Heart left ventricle (tissue), 16 donors: Measurements from ENCODE around the gene DFFB. TPM values are rescaled to one million over a fixed set of nuclear protein-coding genes. Genes with fewer than 3 reads are reported as not detected.

Experiments
- ATAC-seq, 4 donors: fragments of 200-7000 bp; cut with Tn5 transposase; one replicate each; pipeline ENCODE4 v1.9.1; 2020 to 2022; ENCODE audit warnings: moderate library complexity in 4 of 4, mild to moderate bottlenecking in 3 of 4, moderate number of reproducible peaks in 1 of 4
- DNase-seq, 5 donors: peaks; one replicate each; pipeline ENCODE4 v3.0.0-alpha.2; 2020
- H3K27ac ChIP-seq, 12 donors: fragments of 200-600 bp; sonication (generic) in 4 of 12; one replicate each; pipeline versions ENCODE4 v1.5.0 to v1.8.0; 2016 to 2022; ENCODE audit warnings: mild to moderate bottlenecking in 2 of 12
- H3K27me3 ChIP-seq, 9 donors: fragments of 200-600 bp; sonication (generic) in 2 of 9; one replicate each; pipeline versions ENCODE4 v1.5.1 to v1.8.0; 2016 to 2022; ENCODE audit warnings: mild to moderate bottlenecking in 3 of 9
- H3K36me3 ChIP-seq, 9 donors: fragments of 200-600 bp; sonication (generic) in 2 of 9; one replicate each; pipeline versions ENCODE4 v1.5.0 to v1.8.0; 2018 to 2022; ENCODE audit warnings: mild to moderate bottlenecking in 2 of 9
- H3K4me1 ChIP-seq, 12 donors: fragments of 200-600 bp; sonication (generic) in 4 of 12; one replicate each; pipeline versions ENCODE4 v1.5.0 to v1.8.0; 2016 to 2022; ENCODE audit warnings: mild to moderate bottlenecking in 3 of 12
- H3K4me3 ChIP-seq, 12 donors: fragments of 200-600 bp; sonication (generic) in 4 of 12; one replicate each; pipeline versions ENCODE4 v1.5.0 to v1.8.0; 2017 to 2022; ENCODE audit warnings: mild to moderate bottlenecking in 9 of 12, moderate library complexity in 4 of 12
- H3K9me3 ChIP-seq, 12 donors: fragments of 200-600 bp; sonication (generic) in 4 of 12; one replicate each; pipeline versions ENCODE4 v1.5.0 to v1.8.0; 2016 to 2022; ENCODE audit warnings: mild to moderate bottlenecking in 1 of 12
- POLR2A ChIP-seq, 2 donors: fragments of 450-650 bp; IDR thresholded peaks; one replicate each; pipeline ENCODE4 v1.6.1; 2017; ENCODE audit warnings: antibody characterized with exemption in 2 of 2, mild to moderate bottlenecking in 2 of 2, moderate library complexity in 2 of 2
- WGBS, 4 donors: extraction: QIAGEN DNeasy Blood & Tissue Kit in 2 of 4; methylation state at CpG; one replicate each; pipeline versions ENCODE4 v1.1.5 to v1.1.7; 2013 to 2018; 5-methylcytosine and 5-hydroxymethylcytosine counted together
- intact Hi-C, 10 donors: fragments of 100-400 bp; cut with DNase I; formaldehyde crosslinking; loops; one replicate each; pipeline versions ENCODE4 v1.11.1 to v1.14.2; 2022
- polyA plus RNA-seq, 2 donors: library from polyadenylated mRNA; stranded (reverse); fragments of 200-250 nt; gene quantifications; one replicate each; pipeline ENCODE4 v1.2.3, GENCODE V29; 2013
- total RNA-seq, 9 donors: library from RNA; depleted of rRNA in 2 of 9; stranded (reverse); fragments of >200 nt in 2 of 9; fragmentation: NEBNext Ultra II Directional in 3 of 9; extraction: Animal tissue kit (Norgen Biotek cat#: 25700) in 3 of 9; gene quantifications; one replicate each; pipeline versions ENCODE4 v1.1.0 to v1.2.4, GENCODE V29; 2016 to 2023
- TF ChIP-seq, protein P1 (sequence below), 12 donors: fragments of 200-600 bp; sonication (generic) in 4 of 12; IDR thresholded peaks; one replicate each; pipeline versions ENCODE4 v1.5.0 to v1.8.0; 2018 to 2022; ENCODE audit warnings: antibody characterized with exemption in 12 of 12, mild to moderate bottlenecking in 5 of 12
- donor health status: ischemic (EF 13 %, LVEDD 7.1; RV severe dilation, severe dysfunction).
- donor health status: healthy with polysubstance abuse.
- donor health status: DM: no; HTN: yes; CAD: no.
- donor health status: DM: no; HTN: no; CAD: no.
- donor health status: ischemic (EF 25% LVEDD 6.9; RV normal size, moderate dysfunction).
- donor health status: ischemic (EF 25% LVEDD 5.7; RV mildly dilated, moderate dysfunction).
- donor health status: healthy.
- donor health status: DM: yes; HTN: yes; CAD: no.
- donor health status: ischemic (EF 35%, LVEDD 5.7; RV mildly dilated, moderate dysfunction).
- donor health status: nonischemic (EF 11% LVEDD 7.7; RV severe dilation, severe dysfunction).
- donor health status: DM: yes; HTN: yes; CAD: no.
- donor health status: PGD.
- donor health status: ischemic (EF 29% LVEDD 5.4; RV normal size, mild dysfunction).
- donor health status: nonischemic (EF 23%, LVEDD 6.1; RV moderate dilation, normal function).

The DFFB gene
- total and polyA plus RNA-seq, 11 donors, result 1.3 to 5.8 (median 2.6) TPM

DNA sequence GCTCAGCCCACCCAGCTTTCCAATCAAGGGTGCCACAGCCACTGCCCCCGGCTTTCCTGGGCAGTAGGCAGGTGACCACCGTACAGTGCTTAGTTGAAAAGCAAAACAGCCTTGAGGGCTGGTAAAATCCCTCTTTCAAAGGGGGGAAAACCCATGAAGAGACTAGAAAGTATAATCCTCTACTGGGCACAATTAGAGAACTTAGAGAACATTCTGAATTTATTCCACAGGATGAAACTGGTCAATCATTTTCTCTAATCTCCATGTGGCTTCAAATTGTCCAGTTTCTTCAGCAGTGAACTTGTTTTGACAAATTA lies 45.7 kb upstream of the DFFB start:
- intact Hi-C loops, result no loop called here
- H3K4me3 ChIP-seq, result no peak overlapping the region
- TF ChIP-seq, protein P1, sequence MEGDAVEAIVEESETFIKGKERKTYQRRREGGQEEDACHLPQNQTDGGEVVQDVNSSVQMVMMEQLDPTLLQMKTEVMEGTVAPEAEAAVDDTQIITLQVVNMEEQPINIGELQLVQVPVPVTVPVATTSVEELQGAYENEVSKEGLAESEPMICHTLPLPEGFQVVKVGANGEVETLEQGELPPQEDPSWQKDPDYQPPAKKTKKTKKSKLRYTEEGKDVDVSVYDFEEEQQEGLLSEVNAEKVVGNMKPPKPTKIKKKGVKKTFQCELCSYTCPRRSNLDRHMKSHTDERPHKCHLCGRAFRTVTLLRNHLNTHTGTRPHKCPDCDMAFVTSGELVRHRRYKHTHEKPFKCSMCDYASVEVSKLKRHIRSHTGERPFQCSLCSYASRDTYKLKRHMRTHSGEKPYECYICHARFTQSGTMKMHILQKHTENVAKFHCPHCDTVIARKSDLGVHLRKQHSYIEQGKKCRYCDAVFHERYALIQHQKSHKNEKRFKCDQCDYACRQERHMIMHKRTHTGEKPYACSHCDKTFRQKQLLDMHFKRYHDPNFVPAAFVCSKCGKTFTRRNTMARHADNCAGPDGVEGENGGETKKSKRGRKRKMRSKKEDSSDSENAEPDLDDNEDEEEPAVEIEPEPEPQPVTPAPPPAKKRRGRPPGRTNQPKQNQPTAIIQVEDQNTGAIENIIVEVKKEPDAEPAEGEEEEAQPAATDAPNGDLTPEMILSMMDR (IDR thresholded peaks at IDR 0.05), result no peak
- TF ChIP-seq POLR2A (IDR thresholded peaks at IDR 0.05), result no peak
- ATAC-seq, result no peak
- no peaks in the 10 kb centered on the region for H3K4me1 ChIP-seq
- 58 to 70% (median 60%) methylated on average over 2 of the region's 2 CpGs for WGBS, 4 donors
- no peak for DNase-seq
- H3K36me3 ChIP-seq, result peaks cover 0 to 28% (median 24%) of the 10 kb centered on the region in 9 donors
- no peak overlapping the region for H3K27ac ChIP-seq
- H3K9me3 ChIP-seq, result no peaks in the 10 kb centered on the region
- no peaks in the 10 kb centered on the region for H3K27me3 ChIP-seq

DNA sequence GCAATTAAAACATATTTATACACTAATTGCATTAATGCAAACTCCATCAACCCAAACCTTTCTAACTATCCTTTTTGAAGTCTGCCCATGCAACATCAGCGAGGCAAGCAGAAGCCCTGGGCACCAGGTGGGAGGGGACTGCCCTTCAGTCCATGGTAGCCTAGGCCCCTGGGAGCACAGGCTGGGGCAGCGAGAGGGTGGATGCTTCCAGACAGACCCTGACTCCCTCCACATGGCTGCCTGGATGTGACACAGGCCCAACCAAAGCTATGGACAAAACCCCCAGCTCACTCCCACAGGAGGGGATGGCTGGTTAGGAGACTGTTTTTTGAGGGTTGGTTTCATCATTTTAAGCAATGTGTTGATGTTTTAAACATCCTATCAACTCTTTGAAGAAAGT lies 43.2 kb upstream of the DFFB start:
- ATAC-seq, result no peak
- WGBS, 4 donors, result 95 to 97% (median 96%) methylated on average over 2 of the region's 2 CpGs
- intact Hi-C loops, result no loop called here
- Histone ChIP-seq H3K27me3 (no peaks in the 10 kb centered on the region), H3K27ac (no peak overlapping the region), H3K4me3 (no peak overlapping the region), H3K9me3 (no peaks in the 10 kb centered on the region), H3K4me1 (no peaks in the 10 kb centered on the region), H3K36me3 (peaks cover 0 to 35% (median 28%) of the 10 kb centered on the region in 9 donors)
- no peak for TF ChIP-seq POLR2A (IDR thresholded peaks at IDR 0.05)
- TF ChIP-seq, protein P1 (IDR thresholded peaks at IDR 0.05), result no peak
- DNase-seq, result no peak

DNA sequence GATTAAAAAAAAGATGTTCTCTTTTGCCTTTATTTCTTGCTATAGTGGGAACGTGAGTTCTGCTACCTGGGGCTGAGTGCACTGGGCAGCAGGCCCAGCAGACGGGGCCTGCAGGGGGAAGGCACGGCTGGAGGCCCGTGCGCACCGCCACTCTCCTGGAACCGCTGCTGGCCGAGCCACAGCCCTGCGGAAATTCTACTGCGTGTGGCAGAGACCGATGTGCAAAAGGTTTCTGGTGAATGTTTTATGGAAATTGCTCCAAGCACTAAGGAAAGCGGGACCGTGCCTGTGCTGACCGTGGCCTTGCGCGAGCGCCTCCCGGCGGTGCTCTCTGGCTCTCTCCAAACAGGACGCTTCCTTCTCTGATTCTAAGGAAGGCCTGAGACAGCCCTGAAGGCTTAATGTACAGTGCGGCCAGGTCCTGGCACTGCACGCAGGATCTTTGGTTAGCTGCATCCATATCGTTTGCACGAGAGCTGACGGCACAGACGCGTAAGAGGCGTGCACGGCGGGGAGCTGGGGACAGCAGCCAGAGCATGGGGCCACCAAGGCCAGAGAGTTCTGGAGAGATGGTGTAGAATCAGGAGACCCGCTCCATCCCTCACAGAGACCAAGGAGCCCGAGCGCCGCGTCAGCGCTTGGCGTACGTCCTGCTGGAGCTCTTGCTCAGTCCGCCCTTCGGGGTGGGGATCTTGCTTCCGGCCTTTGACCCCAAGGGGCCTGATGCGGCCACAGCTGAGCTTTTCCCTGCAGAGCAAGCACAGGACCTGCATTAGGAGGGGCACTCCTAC lies 42.3 kb upstream of the DFFB start:
- WGBS, 4 donors, result 92 to 93% (median 92%) methylated on average over 35 to 42 of the region's 42 CpGs
- Histone ChIP-seq H3K9me3 (no peaks in the 10 kb centered on the region), H3K4me1 (no peaks in the 10 kb centered on the region), H3K4me3 (no peak overlapping the region), H3K36me3 (peaks cover 0 to 44% (median 37%) of the 10 kb centered on the region in 9 donors), H3K27ac (no peak overlapping the region), H3K27me3 (no peaks in the 10 kb centered on the region)
- TF ChIP-seq, protein P1 (IDR thresholded peaks at IDR 0.05), result no peak
- no peak for TF ChIP-seq POLR2A (IDR thresholded peaks at IDR 0.05)
- intact Hi-C loops, result no loop called here
- DNase-seq, result no peak
- ATAC-seq, result peak in 1 of 4 donors; percentile 29

DNA sequence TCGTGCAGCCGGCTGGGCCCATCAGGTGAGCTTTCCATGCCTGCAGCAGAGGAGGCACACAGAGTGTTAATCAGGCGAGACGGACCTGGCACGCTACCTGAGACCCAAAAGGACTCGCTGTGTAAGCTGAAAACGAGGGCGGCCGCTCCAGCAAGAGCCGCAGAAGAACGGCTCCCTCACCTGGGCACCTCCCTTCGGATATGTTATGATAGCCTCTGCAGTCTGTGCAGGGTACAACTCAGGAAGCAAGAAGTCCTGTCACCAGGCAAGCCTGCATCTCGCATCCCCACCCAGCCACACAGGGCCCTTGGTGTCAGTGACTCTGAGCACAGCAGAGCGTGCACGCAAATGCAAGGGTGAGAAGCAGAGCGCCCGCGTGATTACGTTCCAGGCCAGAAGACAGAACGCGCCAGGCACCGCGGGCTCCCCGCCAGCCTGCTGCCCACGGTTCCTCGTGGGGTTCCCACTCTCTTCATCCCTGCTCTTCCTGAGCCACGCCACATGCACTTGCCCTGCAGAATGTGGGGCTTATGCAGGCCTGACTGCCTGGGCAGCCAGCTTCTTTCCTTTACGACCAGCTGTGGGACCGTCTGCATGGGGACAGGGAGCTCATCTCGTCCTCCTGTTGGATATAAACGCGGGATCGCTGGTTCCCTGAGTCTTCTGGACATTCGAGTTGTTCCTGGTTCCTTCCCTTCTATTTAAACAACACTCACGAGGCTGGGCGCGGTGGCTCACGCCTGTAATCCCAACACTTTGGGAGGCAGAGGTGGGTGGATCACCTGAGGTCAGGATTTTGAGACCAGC lies 40.7 kb upstream of the DFFB start:
- WGBS, 4 donors, result 94 to 95% (median 94%) methylated on average over 30 to 38 of the region's 38 CpGs
- no peak overlapping the region for H3K4me3 ChIP-seq

More for the DNA sequence above, 40.7 kb upstream of the DFFB start:
- DNase-seq (no peak), ATAC-seq (no peak)
- TF ChIP-seq, protein P1 (IDR thresholded peaks at IDR 0.05), result no peak
- no peak for TF ChIP-seq POLR2A (IDR thresholded peaks at IDR 0.05)
- Histone ChIP-seq H3K9me3 (no peaks in the 10 kb centered on the region), H3K36me3 (peaks cover 0 to 59% (median 53%) of the 10 kb centered on the region in 9 donors), H3K4me1 (no peaks in the 10 kb centered on the region), H3K27ac (no peak overlapping the region), H3K27me3 (no peaks in the 10 kb centered on the region)
- intact Hi-C loops, result no loop called here
